ENCODE measurements around the gene BCAS4.
"Not testable (repeated sequence)": the region's sequence is repeated elsewhere in the genome, so short reads cannot be mapped to it uniquely, and the experiment has no call there.

BCAS4 gene

GRCh38 chr20:50800986-50801746 lies 6.3 kb downstream of the BCAS4 start:
- DNase-seq = not testable (repeated sequence)

- no peak for DNase-seq
Measured at GRCh38 chr20:50801747-50802125, 6.9 kb downstream of the BCAS4 start.

GRCh38 chr20:50802289-50802688 lies 7.4 kb downstream of the BCAS4 start:
- no peak for DNase-seq

- no peak for DNase-seq
Measured at GRCh38 chr20:50804437-50805348, 9.8 kb downstream of the BCAS4 start.

GRCh38 chr20:50805349-50805684 lies 10.5 kb downstream of the BCAS4 start:
- no peak for DNase-seq

GRCh38 chr20:50806126-50806768 lies 11.4 kb downstream of the BCAS4 start:
- DNase-seq = no peak

GRCh38 chr20:50810063-50810462 lies 15.2 kb downstream of the BCAS4 start:
- DNase-seq = no peak

- DNase-seq = no peak
Measured at GRCh38 chr20:50810842-50811241, 16.0 kb downstream of the BCAS4 start.

- DNase-seq = no peak
Measured at GRCh38 chr20:50813101-50813643, 18.3 kb downstream of the BCAS4 start.

- no peak for DNase-seq
Measured at GRCh38 chr20:50813801-50814200, 18.9 kb downstream of the BCAS4 start.

- DNase-seq = no peak
Measured at GRCh38 chr20:50814438-50815161, 19.7 kb downstream of the BCAS4 start.

- no peak for DNase-seq
Measured at GRCh38 chr20:50815162-50815989, 20.5 kb downstream of the BCAS4 start.

GRCh38 chr20:50817776-50818172 lies 22.9 kb downstream of the BCAS4 start:
- DNase-seq = no peak

- no peak for DNase-seq
Measured at GRCh38 chr20:50819349-50819748, 24.5 kb downstream of the BCAS4 start.

GRCh38 chr20:50820515-50821256 lies 25.8 kb downstream of the BCAS4 start:
- no peak for DNase-seq

GRCh38 chr20:50821257-50821921 lies 26.5 kb downstream of the BCAS4 start:
- DNase-seq = no peak

GRCh38 chr20:50821994-50822393 lies 27.1 kb downstream of the BCAS4 start:
- DNase-seq = no peak

- no peak for DNase-seq
Measured at GRCh38 chr20:50823319-50823718, 28.5 kb downstream of the BCAS4 start.

GRCh38 chr20:50824137-50824536 lies 29.3 kb downstream of the BCAS4 start:
- DNase-seq = no peak

- no peak for DNase-seq
Measured at GRCh38 chr20:50826121-50826520, 31.3 kb downstream of the BCAS4 start.
